Endothelial cell of umbilical vein (primary cell): ENCODE results near the gene ZNF595. TPM values are rescaled to one million over a fixed set of nuclear protein-coding genes. Genes with fewer than 3 reads are reported as not detected.

Experiments
- BruUV-seq: library from RNA; stranded (reverse); fragments of 400-500 nt; replicated peaks from 2 replicates; lab custom pipeline; 2021; lab: Mats Ljungman, UMichigan
- CTCF ChIA-PET: fragments of 300-600, 350-600 bp; sonication (Branson Sonifier 250); formaldehyde crosslinking; loops from one replicate; lab custom pipeline; 2021; ENCODE audit warnings: antibody characterized with exemption, inconsistent platforms; lab: Charles Lee
- POLR2A ChIA-PET: fragments of 300-600, 350-600 bp; sonication (Branson Sonifier 250); formaldehyde crosslinking; loops from one replicate; lab custom pipeline; 2021; ENCODE audit warnings: antibody characterized with exemption, inconsistent platforms; lab: Charles Lee
- DNase-seq: peaks from one replicate; pipeline ENCODE4 v3.0.0-alpha.2; 2011; ENCODE audit warnings: low read depth, low spot score
- FAIRE-seq: peaks from 2 replicates; lab custom pipeline; 2011; peaks lifted over from hg19 to GRCh38; lab: Jason Lieb, UNC
- H2AFZ ChIP-seq: 2 replicates; pipeline ENCODE4 v1.6.0; 2012; ENCODE audit warnings: low read depth, low read length, control low read depth, inconsistent platforms
- H3K27ac ChIP-seq: 2 replicates; pipeline ENCODE4 v1.5.1; 2011; ENCODE audit warnings: low read depth, mild to moderate bottlenecking, control low read depth, low read length, moderate library complexity; ENCODE audit not compliant: insufficient read depth
- H3K27me3 ChIP-seq, 2 experiments: 2 replicates each; pipeline versions ENCODE4 v1.6.0 to v1.6.1; 2011; ENCODE audit warnings: low read length in 2 of 2, mixed read lengths in 1 of 2; ENCODE audit not compliant: control insufficient read depth in 2 of 2, insufficient read depth in 2 of 2
- H3K36me3 ChIP-seq, 2 experiments: 2 replicates in 1 of 2; 3 replicates in 1 of 2; pipeline ENCODE4 v1.5.1; 2011; ENCODE audit warnings: low read length in 2 of 2, mild to moderate bottlenecking in 1 of 2, moderate library complexity in 1 of 2; ENCODE audit not compliant: control insufficient read depth in 2 of 2, insufficient read depth in 2 of 2; ENCODE audit errors: extremely low read depth in 1 of 2
- H3K4me1 ChIP-seq: 3 replicates; pipeline ENCODE4 v1.5.1; 2011; ENCODE audit warnings: mild to moderate bottlenecking, low read length; ENCODE audit not compliant: control insufficient read depth, insufficient read depth; ENCODE audit errors: extremely low read depth
- H3K4me2 ChIP-seq: 2 replicates; pipeline ENCODE4 v1.6.1; 2011; ENCODE audit warnings: low read length, control low read depth, mixed read lengths; ENCODE audit not compliant: insufficient read depth
- H3K4me3 ChIP-seq, 3 experiments: fragments of 200-600 bp in 1 of 3; sonication (generic), shearing (Covaris generic) in 1 of 3; replicated peaks in 1 of 3; 2 replicates each; pipeline ENCODE4 v1.5.1; 2011 to 2016; ENCODE audit warnings: control low read depth in 3 of 3, low read length in 3 of 3, mild to moderate bottlenecking in 2 of 3, inconsistent platforms in 1 of 3, low read depth in 1 of 3, moderate library complexity in 1 of 3; ENCODE audit not compliant: insufficient read depth in 1 of 3
- H3K79me2 ChIP-seq: 2 replicates; pipeline ENCODE4 v1.6.0; 2012; ENCODE audit warnings: low read length, inconsistent platforms; ENCODE audit not compliant: control insufficient read depth, insufficient read depth
- H3K9ac ChIP-seq: replicated peaks from 2 replicates; pipeline ENCODE3; 2011; ENCODE audit warnings: low read length, control low read depth; ENCODE audit not compliant: insufficient read depth; ENCODE audit errors: extremely low read depth
- H3K9me1 ChIP-seq: replicated peaks from 3 replicates; pipeline ENCODE4 v1.6.0; 2011; ENCODE audit warnings: mild to moderate bottlenecking, low read length; ENCODE audit not compliant: control insufficient read depth, insufficient read depth; ENCODE audit errors: extremely low read depth
- H3K9me3 ChIP-seq: replicated peaks from 2 replicates; pipeline ENCODE4 v1.5.1; 2012; ENCODE audit warnings: low read length, inconsistent platforms; ENCODE audit not compliant: control insufficient read depth, insufficient read depth
- H4K20me1 ChIP-seq: replicated peaks from 2 replicates; pipeline ENCODE3; 2011; ENCODE audit warnings: mild to moderate bottlenecking, low read length; ENCODE audit not compliant: control insufficient read depth, insufficient read depth; ENCODE audit errors: extremely low read depth
- EZH2 ChIP-seq: IDR thresholded peaks from 2 replicates; pipeline ENCODE4 v1.6.1; 2012; ENCODE audit warnings: borderline replicate concordance, low read depth, mild to moderate bottlenecking, moderate library complexity, low read length, inconsistent platforms; ENCODE audit not compliant: severe bottlenecking
- FOS ChIP-seq: IDR thresholded peaks from 2 replicates; pipeline ENCODE4 v1.6.1; 2011; ENCODE audit warnings: mild to moderate bottlenecking, low read length, moderate library complexity, borderline replicate concordance; ENCODE audit not compliant: insufficient read depth
- GATA2 ChIP-seq: IDR thresholded peaks from 2 replicates; pipeline ENCODE4 v1.7.0; 2011; ENCODE audit warnings: low read depth, mild to moderate bottlenecking, moderate library complexity, mixed read lengths, low read length; ENCODE audit not compliant: insufficient read length, insufficient read depth
- JUN ChIP-seq: IDR thresholded peaks from 2 replicates; pipeline ENCODE4 v1.6.1; 2011; ENCODE audit warnings: borderline replicate concordance, low read depth; ENCODE audit not compliant: insufficient read length, insufficient read depth
- MYC ChIP-seq: IDR thresholded peaks from one replicate; pipeline ENCODE4 v1.6.1; 2011; ENCODE audit warnings: mild to moderate bottlenecking, low read depth, low read length
- POLR2A ChIP-seq: IDR thresholded peaks from 2 replicates; pipeline ENCODE4 v1.6.1; 2012; ENCODE audit warnings: low read depth, mild to moderate bottlenecking, control low read depth, low read length
- POLR2AphosphoS5 ChIP-seq: IDR thresholded peaks from 2 replicates; pipeline ENCODE4 v1.6.1; 2012; ENCODE audit warnings: low read depth, mild to moderate bottlenecking, control low read depth, low read length, moderate library complexity; ENCODE audit not compliant: insufficient read depth
- dilution Hi-C: fragments of 300-500 bp; cut with MboI; formaldehyde crosslinking; loops from one replicate; pipeline ENCODE4 v1.15.0; 2019; ENCODE audit warnings: low sequenced_read_pairs; ENCODE audit not compliant: extremely low pct_ligation_motif_present
- intact Hi-C: fragments of 100-400 bp; cut with micrococcal nuclease; formaldehyde crosslinking; loops from one replicate; pipeline ENCODE4 v1.10.0; 2022
- polyA plus RNA-seq, 4 experiments: library from polyadenylated mRNA; depleted of rRNA in 3 of 4; stranded (reverse) in 3 of 4; unstranded in 1 of 4; fragments of >200 nt; gene quantifications; 2 replicates each; pipeline versions ENCODE4 v1.2.1 to v1.2.3, GENCODE V29; 2011 to 2012; ENCODE audit warnings: missing spikeins in 1 of 4
- total RNA-seq: library from RNA; stranded (reverse); gene quantifications from 2 replicates; pipeline ENCODE4 v1.2.3, GENCODE V29; 2021
- TF ChIP-seq, protein P1 (sequence below), 2 donors: IDR thresholded peaks; 1 replicate in 1 of 2; 2 replicates in 1 of 2; pipeline ENCODE4 v1.5.1; 2011; ENCODE audit warnings: low read length in 2 of 2, mild to moderate bottlenecking in 2 of 2, moderate library complexity in 2 of 2, control low read depth in 1 of 2, inconsistent platforms in 1 of 2, low read depth in 1 of 2; ENCODE audit not compliant: insufficient read depth in 1 of 2; ENCODE audit errors: extremely low read depth in 1 of 2
- TF ChIP-seq, protein P2 (sequence below): IDR thresholded peaks from 2 replicates; pipeline ENCODE4 v1.6.1; 2011; ENCODE audit not compliant: insufficient read depth, insufficient read length

Gene ZNF595
- total and polyA plus RNA-seq, 2 donors (not counting 3 experiments of a cell fraction or from before 2014, with no cell fraction given), result 1.8 to 11.1 TPM

DNA sequence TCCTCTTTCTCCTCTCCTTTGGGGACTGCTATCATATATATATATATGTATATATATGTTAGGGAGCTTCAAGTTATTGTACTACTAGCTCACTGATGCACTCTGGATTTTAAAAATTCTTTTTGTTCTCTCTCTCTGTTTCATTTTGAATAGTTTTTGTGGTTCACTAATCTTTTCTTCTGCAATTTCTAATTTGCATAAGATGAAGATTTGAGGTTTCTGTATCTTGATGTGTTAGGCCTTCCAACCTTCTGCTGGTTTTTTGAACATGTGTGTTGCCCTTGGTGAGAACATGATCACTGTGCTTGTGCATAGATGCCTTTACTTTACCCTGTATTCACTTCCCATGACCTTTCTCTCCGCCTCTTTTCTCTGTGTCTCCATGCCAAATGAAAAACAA lies 63.4 kb downstream of the ZNF595 start:
- Histone ChIP-seq H3K4me3 (no peak overlapping the region), H3K9ac (no peak overlapping the region), H2AFZ (no peak overlapping the region), H3K27me3 (no peaks in the 10 kb centered on the region), H3K36me3 (no peaks in the 10 kb centered on the region), H4K20me1 (no peaks in the 10 kb centered on the region), H3K9me3 (no peaks in the 10 kb centered on the region), H3K79me2 (no peaks in the 10 kb centered on the region), H3K4me1 (no peaks in the 10 kb centered on the region), H3K27ac (no peak overlapping the region), H3K9me1 (no peaks in the 10 kb centered on the region), H3K4me2 (no peak overlapping the region)
- TF ChIP-seq POLR2A, result no peak
- TF ChIP-seq FOS, result no peak
- TF ChIP-seq EZH2, result no peak
- TF ChIP-seq JUN, result no peak
- TF ChIP-seq, protein P1, sequence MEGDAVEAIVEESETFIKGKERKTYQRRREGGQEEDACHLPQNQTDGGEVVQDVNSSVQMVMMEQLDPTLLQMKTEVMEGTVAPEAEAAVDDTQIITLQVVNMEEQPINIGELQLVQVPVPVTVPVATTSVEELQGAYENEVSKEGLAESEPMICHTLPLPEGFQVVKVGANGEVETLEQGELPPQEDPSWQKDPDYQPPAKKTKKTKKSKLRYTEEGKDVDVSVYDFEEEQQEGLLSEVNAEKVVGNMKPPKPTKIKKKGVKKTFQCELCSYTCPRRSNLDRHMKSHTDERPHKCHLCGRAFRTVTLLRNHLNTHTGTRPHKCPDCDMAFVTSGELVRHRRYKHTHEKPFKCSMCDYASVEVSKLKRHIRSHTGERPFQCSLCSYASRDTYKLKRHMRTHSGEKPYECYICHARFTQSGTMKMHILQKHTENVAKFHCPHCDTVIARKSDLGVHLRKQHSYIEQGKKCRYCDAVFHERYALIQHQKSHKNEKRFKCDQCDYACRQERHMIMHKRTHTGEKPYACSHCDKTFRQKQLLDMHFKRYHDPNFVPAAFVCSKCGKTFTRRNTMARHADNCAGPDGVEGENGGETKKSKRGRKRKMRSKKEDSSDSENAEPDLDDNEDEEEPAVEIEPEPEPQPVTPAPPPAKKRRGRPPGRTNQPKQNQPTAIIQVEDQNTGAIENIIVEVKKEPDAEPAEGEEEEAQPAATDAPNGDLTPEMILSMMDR (IDR thresholded peaks at IDR 0.05; ENCODE audit: extremely low read depth in 1 of 2, insufficient read depth in 1 of 2, low read depth in 1 of 2, low read length in 2 of 2), result no peak
- TF ChIP-seq MYC, result no peak
- TF ChIP-seq POLR2AphosphoS5, result no peak
- TF ChIP-seq, protein P2, sequence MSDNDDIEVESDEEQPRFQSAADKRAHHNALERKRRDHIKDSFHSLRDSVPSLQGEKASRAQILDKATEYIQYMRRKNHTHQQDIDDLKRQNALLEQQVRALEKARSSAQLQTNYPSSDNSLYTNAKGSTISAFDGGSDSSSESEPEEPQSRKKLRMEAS, result no peak
- no peak for TF ChIP-seq GATA2
- intact Hi-C loops, result no loop called here
- no peak for DNase-seq
- POLR2A ChIA-PET, result no interaction called here
- no TSS peak for BruUV-seq
- FAIRE-seq, result no peak
- CTCF ChIA-PET, result interaction anchor here (1.0 kb wide), 1 partner anchor 9 kb away, joined by 3 read pairs; no protein-coding TSS in a partner anchor
- dilution Hi-C loops, result no loop called here
